GM12801 (cell line): ENCODE measurements around the gene CNTNAP5.

Experiments used
- CTCF ChIP-seq: IDR thresholded peaks from one replicate; pipeline ENCODE4 v1.5.1; 2011; ENCODE audit warnings: control low read depth; ENCODE audit not compliant: insufficient read length; ENCODE audit errors: extremely low read depth

The CNTNAP5 gene

GRCh38 chr2:124025891-124026434 is 876 bp downstream of the CNTNAP5 start:
- no peak for TF ChIP-seq CTCF

GRCh38 chr2:124026503-124026902 is 1.4 kb downstream of the CNTNAP5 start:
- TF ChIP-seq CTCF = no peak

- TF ChIP-seq CTCF = no peak
Measured at GRCh38 chr2:124027182-124027581, 2.1 kb downstream of the CNTNAP5 start.

DNA sequence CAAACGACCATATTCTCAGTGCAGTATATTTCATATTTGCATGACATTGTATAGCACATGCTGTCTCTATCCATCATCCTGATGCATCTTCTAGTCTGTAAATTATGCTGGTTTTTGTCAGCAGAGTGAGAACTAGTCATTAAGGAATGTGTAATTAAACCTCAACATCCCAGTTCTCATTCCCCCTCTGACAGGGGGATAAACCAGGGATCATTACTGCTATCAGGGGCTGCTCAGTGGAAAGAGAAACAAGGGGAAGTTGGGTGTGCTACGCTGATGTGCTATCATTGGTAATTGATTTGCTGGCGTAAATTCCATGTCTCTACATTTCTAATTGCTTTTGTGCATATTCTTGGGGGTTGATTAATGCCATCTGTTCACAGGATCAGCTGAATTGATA is 7.7 kb downstream of the CNTNAP5 start:
- TF ChIP-seq CTCF = no peak

DNA sequence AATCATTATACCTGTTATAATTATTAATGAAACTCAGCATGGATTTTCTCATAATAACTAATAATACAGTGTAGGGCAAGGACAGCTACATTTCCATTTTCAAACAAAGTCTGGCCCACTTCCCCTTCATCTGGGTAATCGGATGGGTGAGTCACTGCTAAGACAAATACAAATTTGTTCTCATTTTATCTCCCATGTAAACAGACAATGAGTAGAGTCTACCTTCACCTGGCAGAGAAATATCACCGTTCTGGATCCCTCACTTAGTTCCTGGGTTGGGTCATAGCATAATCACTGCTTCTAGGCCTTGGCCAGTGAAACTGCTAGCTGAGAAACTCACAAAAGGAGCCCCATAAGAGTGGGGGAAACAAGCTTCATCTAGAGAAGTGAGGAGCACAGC is 9.2 kb downstream of the CNTNAP5 start:
- no peak for TF ChIP-seq CTCF

- TF ChIP-seq CTCF = no peak
Measured at GRCh38 chr2:124035001-124035400, 9.9 kb downstream of the CNTNAP5 start.

DNA sequence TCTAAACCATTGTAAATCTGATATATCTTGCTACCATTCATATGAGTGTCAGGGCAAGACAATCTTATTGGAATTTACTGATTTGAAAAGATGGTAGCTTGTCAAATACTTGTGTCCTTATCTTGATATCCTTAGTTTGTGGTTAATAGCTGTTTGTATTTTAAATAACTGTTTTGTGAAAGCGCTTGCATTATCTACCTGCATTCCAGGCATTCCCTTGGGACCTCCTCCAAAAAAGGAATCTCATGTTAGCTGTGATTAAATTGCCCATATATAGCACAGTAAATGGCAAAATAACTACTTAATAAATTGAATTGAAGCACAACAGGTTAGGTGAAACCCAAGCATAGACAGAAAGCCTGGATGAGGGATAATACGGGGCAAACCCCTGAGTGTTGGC is 13.9 kb downstream of the CNTNAP5 start:
- TF ChIP-seq CTCF = no peak

- TF ChIP-seq CTCF = no peak
Measured at GRCh38 chr2:124039762-124040291, 14.7 kb downstream of the CNTNAP5 start.
